ENCODE results near the gene TMEM14A.

DNA sequence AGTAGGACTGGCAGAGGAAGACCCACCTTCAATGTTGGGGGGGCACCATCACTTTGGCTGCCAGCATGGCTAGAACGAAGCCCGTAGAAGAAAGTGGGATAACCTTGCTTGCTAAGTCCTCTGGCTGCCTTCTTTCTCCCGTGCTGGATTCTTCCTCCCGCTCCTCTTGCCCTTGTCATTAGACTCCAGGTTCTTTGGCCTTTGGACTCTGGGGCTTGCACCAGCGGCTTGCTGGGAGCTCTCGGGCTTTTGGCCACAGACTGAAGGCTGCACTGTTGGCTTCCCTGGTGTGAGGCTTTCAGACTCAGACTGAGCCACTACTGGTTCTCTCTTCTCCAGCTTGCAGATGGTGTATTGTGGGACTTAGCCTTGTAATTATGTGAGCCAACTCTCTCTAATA, 64.2 kb downstream of the TMEM14A start:
- TF ChIP-seq CEBPB (IDR thresholded peaks at IDR 0.05; ENCODE audit: low read depth, low read length) (no peak), CTBP2 (IDR thresholded peaks at IDR 0.05; ENCODE audit: borderline replicate concordance, insufficient read depth, insufficient read length, low read length) (no peak), ZNF274 (IDR thresholded peaks at IDR 0.05; ENCODE audit: borderline replicate concordance, extremely low read depth, low read length) (no peak), TCF12 (IDR thresholded peaks at IDR 0.05; ENCODE audit: low read depth, low read length) (no peak), BRCA1 (IDR thresholded peaks at IDR 0.05; ENCODE audit: low read depth, low read length) (no peak), JUN (IDR thresholded peaks at IDR 0.05; ENCODE audit: low read depth, low read length) (no peak), EGR1 (IDR thresholded peaks at IDR 0.05; ENCODE audit: borderline replicate concordance, low read depth, low read length) (no peak), SP1 (IDR thresholded peaks at IDR 0.05; ENCODE audit: low read depth, low read length) (no peak), GABPA (IDR thresholded peaks at IDR 0.05; ENCODE audit: borderline replicate concordance, insufficient read depth, low read length) (no peak), PHF8 (conservative IDR thresholded peaks at IDR 0.05; ENCODE audit: low read depth, low read length) (no peak)
- TF ChIP-seq, protein P1, sequence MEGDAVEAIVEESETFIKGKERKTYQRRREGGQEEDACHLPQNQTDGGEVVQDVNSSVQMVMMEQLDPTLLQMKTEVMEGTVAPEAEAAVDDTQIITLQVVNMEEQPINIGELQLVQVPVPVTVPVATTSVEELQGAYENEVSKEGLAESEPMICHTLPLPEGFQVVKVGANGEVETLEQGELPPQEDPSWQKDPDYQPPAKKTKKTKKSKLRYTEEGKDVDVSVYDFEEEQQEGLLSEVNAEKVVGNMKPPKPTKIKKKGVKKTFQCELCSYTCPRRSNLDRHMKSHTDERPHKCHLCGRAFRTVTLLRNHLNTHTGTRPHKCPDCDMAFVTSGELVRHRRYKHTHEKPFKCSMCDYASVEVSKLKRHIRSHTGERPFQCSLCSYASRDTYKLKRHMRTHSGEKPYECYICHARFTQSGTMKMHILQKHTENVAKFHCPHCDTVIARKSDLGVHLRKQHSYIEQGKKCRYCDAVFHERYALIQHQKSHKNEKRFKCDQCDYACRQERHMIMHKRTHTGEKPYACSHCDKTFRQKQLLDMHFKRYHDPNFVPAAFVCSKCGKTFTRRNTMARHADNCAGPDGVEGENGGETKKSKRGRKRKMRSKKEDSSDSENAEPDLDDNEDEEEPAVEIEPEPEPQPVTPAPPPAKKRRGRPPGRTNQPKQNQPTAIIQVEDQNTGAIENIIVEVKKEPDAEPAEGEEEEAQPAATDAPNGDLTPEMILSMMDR (IDR thresholded peaks at IDR 0.05; ENCODE audit: control extremely low read depth in 1 of 3, insufficient read depth in 1 of 3, low read depth in 1 of 3, low read length in 3 of 3), result no peak
